DND-41 (cell line): ENCODE measurements around the gene ZBTB48.

Experiments used
- ATAC-seq: fragments of 200-7000 bp; cut with Tn5 transposase; 3 replicates; pipeline ENCODE4 v1.9.1; 2021; ENCODE audit warnings: low read depth; ENCODE audit not compliant: insufficient read depth
- DNase-seq: peaks from one replicate; pipeline ENCODE4 v3.0.0-alpha.2; 2020
- H2AFZ ChIP-seq: 2 replicates; pipeline ENCODE4 v1.6.0; 2012; ENCODE audit warnings: low read depth, low read length
- H3K27ac ChIP-seq: 2 replicates; pipeline ENCODE4 v1.5.1; 2012; ENCODE audit warnings: low read length, inconsistent platforms
- H3K27me3 ChIP-seq: fragments of 200-600 bp; sonication (generic); 2 replicates; pipeline ENCODE4 v1.6.0; 2012; ENCODE audit warnings: low read length, mild to moderate bottlenecking, inconsistent platforms; ENCODE audit not compliant: insufficient read depth, poor library complexity
- H3K36me3 ChIP-seq: 2 replicates; pipeline ENCODE4 v1.5.1; 2012; ENCODE audit warnings: low read length, inconsistent platforms; ENCODE audit not compliant: insufficient read depth
- H3K4me1 ChIP-seq: 2 replicates; pipeline ENCODE4 v1.5.1; 2012; ENCODE audit warnings: mild to moderate bottlenecking, low read length; ENCODE audit not compliant: insufficient read depth
- H3K4me2 ChIP-seq: 2 replicates; pipeline ENCODE4 v1.6.0; 2012; ENCODE audit warnings: mild to moderate bottlenecking, moderate library complexity, low read length, inconsistent platforms; ENCODE audit not compliant: insufficient read depth
- H3K4me3 ChIP-seq, 2 experiments: fragments of 200-600 bp in 1 of 2; shearing (Covaris generic) in 1 of 2; 2 replicates each; pipeline ENCODE4 v1.5.1; 2012 to 2016; ENCODE audit warnings: inconsistent platforms in 2 of 2, low read length in 2 of 2, mild to moderate bottlenecking in 2 of 2, low read depth in 1 of 2, moderate library complexity in 1 of 2
- H3K79me2 ChIP-seq: 2 replicates; pipeline ENCODE4 v1.6.0; 2012; ENCODE audit warnings: low read length, inconsistent platforms; ENCODE audit not compliant: insufficient read depth
- H3K9ac ChIP-seq: 2 replicates; pipeline ENCODE4 v1.6.0; 2012; ENCODE audit warnings: low read depth, mild to moderate bottlenecking, inconsistent platforms, low read length, moderate library complexity
- H3K9me3 ChIP-seq: 2 replicates; pipeline ENCODE4 v1.5.1; 2012; ENCODE audit warnings: low read length, moderate library complexity, mild to moderate bottlenecking, inconsistent platforms; ENCODE audit not compliant: insufficient read depth, severe bottlenecking
- H4K20me1 ChIP-seq: 2 replicates; pipeline ENCODE4 v1.6.0; 2012; ENCODE audit warnings: low read length; ENCODE audit not compliant: insufficient read depth
- EZH2 ChIP-seq: IDR thresholded peaks from 3 replicates; pipeline ENCODE4 v1.6.1; 2012; ENCODE audit warnings: borderline replicate concordance, low read depth, mild to moderate bottlenecking, moderate library complexity, low read length, inconsistent platforms; ENCODE audit not compliant: severe bottlenecking
- TF ChIP-seq, protein P1 (sequence below): IDR thresholded peaks from 2 replicates; pipeline ENCODE4 v1.5.1; 2012; ENCODE audit warnings: borderline replicate concordance, low read length, moderate library complexity, mild to moderate bottlenecking; ENCODE audit not compliant: poor library complexity, severe bottlenecking; ENCODE audit errors: extremely low read depth

ZBTB48 gene

DNA sequence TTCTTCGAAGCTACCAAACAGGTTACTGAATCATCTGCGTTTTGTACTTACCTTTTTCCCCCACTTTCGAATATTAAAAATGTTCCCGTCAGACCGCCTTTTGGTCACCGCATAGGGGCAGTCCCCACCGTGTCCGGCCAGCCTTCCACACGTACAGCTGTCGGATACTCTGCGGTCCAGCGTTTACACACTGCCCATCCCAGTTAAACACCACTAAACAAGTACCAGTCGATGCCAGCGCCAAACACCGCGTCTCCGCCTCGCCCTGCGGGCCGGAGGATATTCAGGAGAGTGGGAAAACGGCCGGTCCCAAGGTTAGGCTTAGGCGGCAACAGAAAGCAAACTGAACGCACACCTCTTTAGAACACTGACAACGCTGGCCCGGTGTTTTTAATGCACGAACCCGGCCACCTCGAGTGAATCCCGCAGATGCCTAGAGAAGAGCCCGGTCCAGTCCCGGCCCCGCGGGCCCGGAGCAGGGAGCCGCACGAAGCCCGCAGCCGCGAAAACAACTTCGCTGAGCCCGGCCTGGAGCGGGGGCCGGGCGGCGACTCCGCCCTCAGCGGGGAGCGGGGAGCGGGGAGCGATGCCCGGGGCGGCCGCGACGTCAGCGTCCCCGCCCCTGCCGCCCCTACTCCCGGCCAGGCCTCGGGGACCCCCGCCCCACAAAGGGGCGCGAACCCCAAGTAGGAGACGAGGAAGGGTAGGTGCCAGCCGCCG is 33.0 kb downstream of the ZBTB48 start:
- H3K79me2 ChIP-seq, result peaks cover 39% of the 10 kb centered on the region

GRCh38 chr1:6613361-6614018 is 33.7 kb downstream of the ZBTB48 start, which contains the start of gene PHF13:
TSS of gene PHF13 (plus strand) at chr1:6613731. CDS start at chr1:6614067, 336 bp downstream.
- ATAC-seq (peak; percentile 94), DNase-seq (peak; percentile 99)
- H3K9me3 ChIP-seq, result no peaks in the 10 kb centered on the region
- H3K27me3 ChIP-seq, result no peaks in the 10 kb centered on the region
- peaks cover 20% of the 10 kb centered on the region for H3K36me3 ChIP-seq
- peaks cover 28% of the 10 kb centered on the region for H3K4me1 ChIP-seq
- peak within 1 kb of the TSS; percentile 91 for H3K9ac ChIP-seq
- TF ChIP-seq, protein P1, sequence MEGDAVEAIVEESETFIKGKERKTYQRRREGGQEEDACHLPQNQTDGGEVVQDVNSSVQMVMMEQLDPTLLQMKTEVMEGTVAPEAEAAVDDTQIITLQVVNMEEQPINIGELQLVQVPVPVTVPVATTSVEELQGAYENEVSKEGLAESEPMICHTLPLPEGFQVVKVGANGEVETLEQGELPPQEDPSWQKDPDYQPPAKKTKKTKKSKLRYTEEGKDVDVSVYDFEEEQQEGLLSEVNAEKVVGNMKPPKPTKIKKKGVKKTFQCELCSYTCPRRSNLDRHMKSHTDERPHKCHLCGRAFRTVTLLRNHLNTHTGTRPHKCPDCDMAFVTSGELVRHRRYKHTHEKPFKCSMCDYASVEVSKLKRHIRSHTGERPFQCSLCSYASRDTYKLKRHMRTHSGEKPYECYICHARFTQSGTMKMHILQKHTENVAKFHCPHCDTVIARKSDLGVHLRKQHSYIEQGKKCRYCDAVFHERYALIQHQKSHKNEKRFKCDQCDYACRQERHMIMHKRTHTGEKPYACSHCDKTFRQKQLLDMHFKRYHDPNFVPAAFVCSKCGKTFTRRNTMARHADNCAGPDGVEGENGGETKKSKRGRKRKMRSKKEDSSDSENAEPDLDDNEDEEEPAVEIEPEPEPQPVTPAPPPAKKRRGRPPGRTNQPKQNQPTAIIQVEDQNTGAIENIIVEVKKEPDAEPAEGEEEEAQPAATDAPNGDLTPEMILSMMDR, result no peak
- TF ChIP-seq EZH2, result no peak
- peak within 1 kb of the TSS; percentile 100 for H3K4me2 ChIP-seq
- H3K27ac ChIP-seq, result peak within 1 kb of the TSS; percentile 68
- H3K79me2 ChIP-seq, result peaks cover 46% of the 10 kb centered on the region
- H4K20me1 ChIP-seq, result peaks cover 30% of the 10 kb centered on the region
- H3K4me3 ChIP-seq, result peak within 1 kb of the TSS; percentile 78 to 88
- peak within 1 kb of the TSS; percentile 80 for H2AFZ ChIP-seq

More for the DNA sequence above, 33.0 kb downstream of the ZBTB48 start:
- Histone ChIP-seq H3K4me2 (peak overlapping the region; percentile 100), H3K9ac (peak overlapping the region; percentile 67), H3K27ac (peak overlapping the region; percentile 50), H3K9me3 (no peaks in the 10 kb centered on the region), H3K4me3 (peak overlapping the region; percentile 63 to 76), H4K20me1 (peaks cover 23% of the 10 kb centered on the region), H3K36me3 (peaks cover 13% of the 10 kb centered on the region), H2AFZ (peak overlapping the region; percentile 80), H3K4me1 (peaks cover 28% of the 10 kb centered on the region), H3K27me3 (no peaks in the 10 kb centered on the region)
- no peak for DNase-seq
- ATAC-seq, result peak; percentile 33
- TF ChIP-seq EZH2, result no peak
- TF ChIP-seq, protein P1, result no peak

DNA sequence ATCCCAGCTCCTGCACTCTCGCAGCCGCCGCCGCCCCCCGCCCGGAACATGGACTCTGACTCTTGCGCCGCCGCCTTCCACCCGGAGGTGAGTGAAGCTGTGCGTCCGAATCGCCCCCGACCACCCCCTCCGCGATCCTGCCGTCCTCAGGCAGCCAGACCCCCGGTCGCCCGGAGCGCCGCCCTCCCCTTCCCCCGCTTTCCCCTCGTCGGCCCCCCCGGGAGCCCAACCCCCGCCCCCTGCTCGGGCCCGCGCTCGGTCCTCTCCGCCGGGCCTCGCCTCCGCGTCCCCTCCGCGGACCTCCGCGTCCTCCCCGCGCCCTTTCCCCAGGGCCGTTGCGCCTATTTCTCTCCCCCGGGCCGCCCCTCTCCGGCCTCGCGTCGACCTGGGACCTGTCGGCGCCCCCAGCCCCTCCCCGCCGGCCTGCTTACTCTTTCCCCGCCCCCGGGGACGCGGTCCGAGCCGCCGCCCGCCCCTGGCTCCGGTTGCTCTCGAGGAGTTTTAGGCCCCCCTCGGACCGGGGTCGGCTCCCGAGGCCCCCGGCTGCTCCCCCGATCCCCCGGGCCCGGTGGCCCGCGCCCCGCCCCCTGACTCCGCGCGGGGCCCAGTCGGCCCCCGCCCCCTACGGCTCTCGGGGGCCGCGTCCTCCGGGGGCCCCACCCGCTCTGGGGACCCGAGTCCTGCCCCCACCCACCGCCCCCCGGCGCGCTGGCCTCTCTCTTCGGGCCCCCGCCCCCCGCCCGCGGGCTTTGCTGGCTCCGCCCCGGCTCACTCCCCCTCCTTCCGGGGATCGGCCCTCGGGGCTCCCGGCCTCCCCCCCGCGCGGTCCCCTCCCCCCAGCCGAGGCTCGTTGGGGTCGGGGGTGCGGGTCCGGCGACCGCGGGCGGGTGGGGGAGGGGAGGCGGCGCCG is 34.5 kb downstream of the ZBTB48 start:
- Histone ChIP-seq H4K20me1 (peaks cover 36% of the 10 kb centered on the region), H3K9ac (peak overlapping the region; percentile 91), H3K4me1 (peaks cover 28% of the 10 kb centered on the region), H3K27ac (peak overlapping the region; percentile 68), H3K79me2 (peaks cover 53% of the 10 kb centered on the region), H3K4me2 (peak overlapping the region; percentile 57), H3K9me3 (no peaks in the 10 kb centered on the region), H3K36me3 (peaks cover 27% of the 10 kb centered on the region), H2AFZ (peak overlapping the region; percentile 62), H3K4me3 (peak overlapping the region; percentile 78 to 88; a peak in 3 of 4 replicates), H3K27me3 (no peaks in the 10 kb centered on the region)
- peak; percentile 74 for DNase-seq
- no peak for TF ChIP-seq EZH2
- peak; percentile 8 for ATAC-seq
